HepG2 (cell line): ENCODE results near the gene KDM4E. TPM values are rescaled to one million over a fixed set of nuclear protein-coding genes. Genes with fewer than 3 reads are reported as not detected.

Experiments
- ARID4A ChIP-seq: sonication (generic); formaldehyde crosslinking; IDR thresholded peaks from 2 replicates; pipeline ENCODE4 v1.5.0; 2020; ENCODE audit warnings: mild to moderate bottlenecking, missing genetic modification reagents, borderline replicate concordance
- FOSL1 ChIP-seq: sonication (generic); formaldehyde crosslinking; IDR thresholded peaks from 2 replicates; pipeline ENCODE4 v1.9.0; 2021; ENCODE audit warnings: missing genetic modification reagents, borderline replicate concordance
- HNF4G ChIP-seq, 2 experiments: sonication (generic) in 1 of 2; formaldehyde crosslinking in 1 of 2; IDR thresholded peaks; 2 replicates each; pipeline versions ENCODE4 v1.4.0 to v1.6.1; 2011 to 2020; ENCODE audit warnings: borderline replicate concordance in 2 of 2, low read depth in 2 of 2, mild to moderate bottlenecking in 2 of 2, low read length in 1 of 2, missing genetic modification reagents in 1 of 2, moderate library complexity in 1 of 2
- KIAA2018 ChIP-seq: sonication (generic); formaldehyde crosslinking; IDR thresholded peaks from 2 replicates; pipeline ENCODE4 v1.5.0; 2020; ENCODE audit warnings: mild to moderate bottlenecking, missing genetic modification reagents, borderline replicate concordance
- KLF13 ChIP-seq: sonication (generic); formaldehyde crosslinking; IDR thresholded peaks from 2 replicates; pipeline ENCODE4 v1.4.0; 2020; ENCODE audit warnings: mild to moderate bottlenecking, missing genetic modification reagents
- NCOR1 ChIP-seq: fragments of 200-600 bp; sonication (generic); IDR thresholded peaks from 2 replicates; pipeline ENCODE4 v1.7.0; 2017; ENCODE audit warnings: antibody characterized with exemption, low read length, borderline replicate concordance
- SPEN ChIP-seq: sonication (generic); formaldehyde crosslinking; IDR thresholded peaks from 2 replicates; pipeline ENCODE4 v1.5.1; 2020; ENCODE audit warnings: low read depth, mild to moderate bottlenecking, missing genetic modification reagents
- SRF ChIP-seq: IDR thresholded peaks from 2 replicates; pipeline ENCODE4 v1.6.1; 2011; ENCODE audit warnings: mild to moderate bottlenecking, low read depth, low read length, moderate library complexity
- ZKSCAN1 ChIP-seq: fragments of 150-350 bp; IDR thresholded peaks from 2 replicates; pipeline ENCODE4 v1.6.1; 2014; ENCODE audit warnings: low read length
- ZNF276 ChIP-seq: sonication (generic); formaldehyde crosslinking; IDR thresholded peaks from 2 replicates; pipeline ENCODE4 v1.4.0; 2020; ENCODE audit warnings: mild to moderate bottlenecking, low read depth, missing genetic modification reagents
- polyA plus RNA-seq, 8 experiments: library from polyadenylated mRNA; depleted of rRNA in 3 of 8; stranded (reverse) in 7 of 8; unstranded in 1 of 8; fragments of >200 nt; fragmentation: Illumina TruSeq in 4 of 8; extraction: Trizol in 4 of 8; gene quantifications; 2 replicates each; pipeline versions ENCODE4 v1.2.1 to v1.2.3, GENCODE V29; 2011 to 2016; ENCODE audit warnings: low read depth in 4 of 8, missing spikeins in 1 of 8, mixed read lengths in 1 of 8; ENCODE audit not compliant: insufficient read depth in 1 of 8
- total RNA-seq, 5 experiments: library from RNA; depleted of rRNA; stranded (reverse); fragments of >200 nt; fragmentation: Illumina TruSeq; extraction: Trizol; gene quantifications; 2 replicates each; pipeline ENCODE4 v1.2.3, GENCODE V29; 2016; ENCODE audit warnings: low read depth in 1 of 5
- TF ChIP-seq, protein P1 (sequence below): sonication (generic); formaldehyde crosslinking; IDR thresholded peaks from 2 replicates; pipeline ENCODE4 v1.5.0; 2020; ENCODE audit warnings: missing genetic modification reagents, mild to moderate bottlenecking, borderline replicate concordance

KDM4E gene
- total and polyA plus RNA-seq, 2 of the 13 experiments (the other 11 are each of a cell fraction or from before 2014, with no cell fraction given), result not detected

- TF ChIP-seq FOSL1 (CRISPR knock-in tag), result no peak
- no peak for TF ChIP-seq ZKSCAN1
- peak; percentile 95 for TF ChIP-seq SRF
- TF ChIP-seq, protein P1, sequence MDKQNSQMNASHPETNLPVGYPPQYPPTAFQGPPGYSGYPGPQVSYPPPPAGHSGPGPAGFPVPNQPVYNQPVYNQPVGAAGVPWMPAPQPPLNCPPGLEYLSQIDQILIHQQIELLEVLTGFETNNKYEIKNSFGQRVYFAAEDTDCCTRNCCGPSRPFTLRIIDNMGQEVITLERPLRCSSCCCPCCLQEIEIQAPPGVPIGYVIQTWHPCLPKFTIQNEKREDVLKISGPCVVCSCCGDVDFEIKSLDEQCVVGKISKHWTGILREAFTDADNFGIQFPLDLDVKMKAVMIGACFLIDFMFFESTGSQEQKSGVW (CRISPR knock-in tag), result no peak
- TF ChIP-seq KLF13, result no peak
- no peak for TF ChIP-seq KIAA2018 (CRISPR knock-in tag)
- TF ChIP-seq NCOR1, result no peak
- TF ChIP-seq ARID4A (CRISPR knock-in tag), result no peak
- no peak for TF ChIP-seq SPEN (CRISPR knock-in tag)
- TF ChIP-seq HNF4G (IDR thresholded peaks at IDR 0.05; ENCODE audit: borderline replicate concordance, low read depth, low read length), result no peak
- TF ChIP-seq HNF4G (CRISPR knock-in tag; IDR thresholded peaks at IDR 0.05; ENCODE audit: borderline replicate concordance, low read depth), result no peak
- TF ChIP-seq ZNF276 (CRISPR knock-in tag), result no peak
Observed at GRCh38 chr11:95076416-95076815, 51.4 kb downstream of the KDM4E start (continued).
